Esophagus (tissue), 2 donors: ENCODE results near the gene L1TD1. TPM values are rescaled to one million over a fixed set of nuclear protein-coding genes. Genes with fewer than 3 reads are reported as not detected.
"Not testable (repeated sequence)": the region's sequence is repeated elsewhere in the genome, so short reads cannot be mapped to it uniquely, and the experiment has no call there.

Experiments
- H3K27ac ChIP-seq, 2 donors: one replicate each; pipeline ENCODE4 v1.5.1; 2013; ENCODE audit warnings: low read depth in 2 of 2, mild to moderate bottlenecking in 2 of 2, inconsistent platforms in 1 of 2, low read length in 1 of 2, moderate library complexity in 1 of 2
- H3K27me3 ChIP-seq, 2 donors: one replicate each; pipeline ENCODE4 v1.6.1; 2013; ENCODE audit warnings: low read length in 2 of 2, control low read depth in 1 of 2, mild to moderate bottlenecking in 1 of 2; ENCODE audit not compliant: insufficient read depth in 2 of 2, control insufficient read depth in 1 of 2
- H3K36me3 ChIP-seq, 2 donors: one replicate each; pipeline ENCODE4 v1.6.1; 2013; ENCODE audit warnings: low read length in 1 of 2; ENCODE audit not compliant: control insufficient read depth in 2 of 2, insufficient read depth in 2 of 2
- H3K4me1 ChIP-seq, 2 donors: one replicate each; pipeline ENCODE4 v1.6.1; 2013; ENCODE audit warnings: low read length in 1 of 2; ENCODE audit not compliant: control insufficient read depth in 2 of 2, insufficient read depth in 2 of 2
- H3K4me3 ChIP-seq, 2 donors: one replicate each; pipeline ENCODE4 v1.5.1; 2013; ENCODE audit warnings: low read length in 2 of 2, mild to moderate bottlenecking in 2 of 2, low read depth in 1 of 2, moderate library complexity in 1 of 2
- H3K9me3 ChIP-seq, 2 donors: one replicate each; pipeline ENCODE4 v1.6.1; 2013; ENCODE audit warnings: mild to moderate bottlenecking in 2 of 2, low read depth in 1 of 2, low read length in 1 of 2, moderate library complexity in 1 of 2; ENCODE audit not compliant: control insufficient read depth in 2 of 2, insufficient read depth in 1 of 2
- WGBS, 2 donors: extraction: QIAGEN DNeasy Blood & Tissue Kit; methylation state at CpG; one replicate each; pipeline ENCODE4 v1.1.7; 2013; 5-methylcytosine and 5-hydroxymethylcytosine counted together
- polyA plus RNA-seq, 2 donors: library from polyadenylated mRNA; stranded (reverse); fragments of 200-250 nt; gene quantifications; one replicate each; pipeline ENCODE4 v1.2.3, GENCODE V29; 2013
- donor health status: healthy with polysubstance abuse.
- donor health status: Bipolar disorder and iron deficiency.

The L1TD1 gene
- polyA plus RNA-seq, 2 donors = 0.01 to 0.06 TPM

DNA sequence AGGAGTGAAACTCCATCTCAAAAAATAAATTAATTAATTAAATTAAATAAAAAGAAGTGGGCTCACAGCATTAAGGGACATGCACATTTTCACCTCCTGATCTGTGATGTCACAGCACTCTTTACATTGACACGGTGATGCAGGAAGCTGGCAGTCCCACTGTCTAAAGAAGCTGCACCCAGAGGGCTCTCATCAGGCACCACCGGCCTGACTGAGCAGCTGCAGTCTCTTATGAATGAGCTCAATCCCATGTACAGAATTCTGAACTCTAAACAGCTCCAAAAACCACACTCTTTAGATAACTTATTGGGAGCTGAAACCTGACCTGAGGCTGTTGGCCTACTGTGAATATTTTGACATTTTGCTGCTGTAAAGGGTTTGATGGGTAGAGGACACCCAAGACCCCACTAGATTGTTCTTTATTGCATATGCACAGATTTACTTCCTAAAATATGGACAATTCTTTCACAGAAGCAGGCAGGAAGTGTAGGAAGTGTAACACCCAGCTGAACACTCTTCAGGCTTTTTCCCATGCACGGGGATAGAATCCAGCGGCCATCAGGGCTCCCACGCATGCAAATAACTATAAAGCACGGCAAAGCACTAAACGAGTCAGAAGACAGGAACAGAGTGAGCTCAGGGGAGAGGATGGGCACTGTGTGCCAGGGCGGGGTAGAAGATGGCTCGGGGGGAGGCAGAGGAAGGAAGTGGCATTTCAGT lies 46.2 kb downstream of the L1TD1 start:
- Histone ChIP-seq H3K4me3 (no peak overlapping the region), H3K9me3 (no peaks in the 10 kb centered on the region), H3K27ac (no peak overlapping the region), H3K36me3 (no peaks in the 10 kb centered on the region), H3K27me3 (no peaks in the 10 kb centered on the region), H3K4me1 (no peaks in the 10 kb centered on the region)
- WGBS, 2 donors = 55 to 67% methylated on average over 9 of the region's 9 CpGs

- H3K27ac ChIP-seq = no peak overlapping the region
- H3K4me1 ChIP-seq = no peaks in the 10 kb centered on the region
- 39 to 44% methylated on average over 12 of the region's 12 CpGs for WGBS, 2 donors
- H3K4me3 ChIP-seq = no peak overlapping the region
- H3K36me3 ChIP-seq = no peaks in the 10 kb centered on the region
- no peaks in the 10 kb centered on the region for H3K27me3 ChIP-seq
- no peaks in the 10 kb centered on the region for H3K9me3 ChIP-seq
Measured at GRCh38 chr1:62241371-62242131, 46.9 kb downstream of the L1TD1 start.

DNA sequence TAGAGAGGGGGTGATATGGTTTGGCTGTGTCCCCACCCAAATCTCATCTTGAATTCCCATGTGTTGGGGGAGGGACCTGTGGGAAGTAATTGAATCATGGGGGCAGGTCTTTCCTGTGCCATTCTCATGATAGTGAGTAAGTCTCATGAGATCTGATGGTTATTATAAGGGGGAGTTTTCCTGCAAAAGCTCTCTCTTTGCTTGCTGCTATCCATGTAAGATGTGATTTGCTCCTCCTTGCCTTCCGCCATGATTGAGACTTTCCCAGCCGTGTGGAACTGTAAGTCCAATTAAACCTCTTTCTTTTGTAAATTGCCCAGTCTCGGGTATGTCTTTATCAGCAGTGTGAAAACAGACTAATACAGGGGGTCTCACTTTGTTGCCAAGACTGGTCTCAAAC lies 49.7 kb downstream of the L1TD1 start:
- H3K9me3 ChIP-seq, H3K36me3 ChIP-seq, H3K27ac ChIP-seq, H3K27me3 ChIP-seq, H3K4me1 ChIP-seq, H3K4me3 ChIP-seq: not testable (repeated sequence)
- 88 to 97% methylated on average over 3 of the region's 3 CpGs for WGBS, 2 donors

DNA sequence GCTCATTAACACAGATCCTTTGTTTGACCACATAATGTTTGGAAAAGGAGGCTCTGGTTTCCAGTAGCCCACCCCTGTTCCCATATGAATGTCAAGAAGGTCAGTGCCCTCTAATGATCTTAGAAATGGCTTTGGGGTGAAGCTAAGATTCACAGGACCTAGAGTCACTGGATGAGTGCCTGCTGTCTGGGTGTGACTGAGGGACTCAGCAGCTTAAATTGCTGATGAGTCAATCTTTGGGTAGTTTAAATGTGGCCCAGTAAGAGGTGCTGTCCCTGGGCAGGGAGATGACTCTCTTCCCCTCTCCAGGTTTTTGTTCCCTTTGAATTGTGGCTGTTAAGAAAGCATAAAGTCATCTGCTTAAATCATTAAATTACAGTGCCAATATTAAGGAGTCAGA lies 50.6 kb downstream of the L1TD1 start:
- Histone ChIP-seq H3K9me3 (no peaks in the 10 kb centered on the region), H3K4me1 (no peaks in the 10 kb centered on the region), H3K36me3 (no peaks in the 10 kb centered on the region)

GRCh38 chr1:62247391-62248168 lies 52.9 kb downstream of the L1TD1 start:
- no peak overlapping the region for H3K4me3 ChIP-seq
- 72 to 74% methylated on average over 14 of the region's 14 CpGs for WGBS, 2 donors

More for the DNA sequence above, 50.6 kb downstream of the L1TD1 start:
- Histone ChIP-seq H3K27ac (no peak overlapping the region), H3K4me3 (no peak overlapping the region), H3K27me3 (no peaks in the 10 kb centered on the region)

GRCh38 chr1:62250126-62250726 lies 55.6 kb downstream of the L1TD1 start:
- no peaks in the 10 kb centered on the region for H3K36me3 ChIP-seq
- no peak overlapping the region for H3K4me3 ChIP-seq
- H3K27ac ChIP-seq = no peak overlapping the region
- H3K9me3 ChIP-seq = no peaks in the 10 kb centered on the region
- H3K27me3 ChIP-seq = no peaks in the 10 kb centered on the region
- H3K4me1 ChIP-seq = no peaks in the 10 kb centered on the region
- WGBS, 2 donors = 82 to 83% methylated on average over 10 of the region's 10 CpGs

More at GRCh38 chr1:62247391-62248168, 52.9 kb downstream of the L1TD1 start:
- no peaks in the 10 kb centered on the region for H3K9me3 ChIP-seq
- no peak overlapping the region for H3K27ac ChIP-seq
- H3K27me3 ChIP-seq = no peaks in the 10 kb centered on the region
- no peaks in the 10 kb centered on the region for H3K36me3 ChIP-seq
- H3K4me1 ChIP-seq = no peaks in the 10 kb centered on the region

- H3K4me1 ChIP-seq = no peaks in the 10 kb centered on the region
- no peaks in the 10 kb centered on the region for H3K27me3 ChIP-seq
- H3K27ac ChIP-seq = no peak overlapping the region
- H3K9me3 ChIP-seq = no peaks in the 10 kb centered on the region
- WGBS, 2 donors = 97% methylated on average over 4 of the region's 4 CpGs
- no peaks in the 10 kb centered on the region for H3K36me3 ChIP-seq
- H3K4me3 ChIP-seq = no peak overlapping the region
Measured at GRCh38 chr1:62259551-62259950, 64.9 kb downstream of the L1TD1 start.

- 86 to 92% methylated on average over 3 of the region's 3 CpGs for WGBS, 2 donors
- H3K9me3 ChIP-seq = no peaks in the 10 kb centered on the region
- no peaks in the 10 kb centered on the region for H3K4me1 ChIP-seq
- H3K27me3 ChIP-seq = no peaks in the 10 kb centered on the region
- H3K27ac ChIP-seq = no peak overlapping the region
- no peaks in the 10 kb centered on the region for H3K36me3 ChIP-seq
- H3K4me3 ChIP-seq = no peak overlapping the region
Measured at GRCh38 chr1:62260688-62261087, 66.0 kb downstream of the L1TD1 start.
